ENCODE data around the gene EFCAB13. TPM values are rescaled to one million over a fixed set of nuclear protein-coding genes. Genes with fewer than 3 reads are reported as not detected.

Gene EFCAB13
- total RNA-seq, 3 donors from 2014 or later: 2.7 to 15.3 (median 4.7) TPM

DNA sequence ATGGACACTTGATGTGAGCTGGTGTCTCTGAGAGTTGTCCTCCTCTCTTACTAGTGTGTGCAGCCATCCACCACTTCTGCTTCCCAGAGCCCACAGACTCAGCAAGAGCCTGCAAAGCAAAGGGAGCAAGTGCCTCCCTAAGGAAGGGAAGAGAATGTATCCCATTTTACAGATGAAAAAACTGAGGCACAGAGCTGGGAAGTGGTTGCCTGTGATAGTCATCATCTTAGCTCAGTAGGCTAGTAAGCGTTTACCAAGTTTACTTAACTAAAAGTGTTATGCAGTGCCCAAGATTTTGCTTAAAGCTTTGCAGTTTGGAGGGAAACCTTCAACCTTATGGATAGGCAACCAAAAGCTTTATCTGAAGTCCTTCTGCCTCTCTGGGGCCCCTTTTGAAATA lies 23.0 kb upstream of the EFCAB13 start:
- intact Hi-C loops (cut with DNase I, micrococcal nuclease): no loop called here
- ATAC-seq: no peak
- no peak for DNase-seq
- Histone ChIP-seq H3K36me3 (ENCODE audit: low read depth) (no peaks in the 10 kb centered on the region), H3K4me1 (ENCODE audit: low read depth) (no peaks in the 10 kb centered on the region), H3K4me3 (no peak overlapping the region), H3K9me3 (no peaks in the 10 kb centered on the region)
- TF ChIP-seq, protein P1, sequence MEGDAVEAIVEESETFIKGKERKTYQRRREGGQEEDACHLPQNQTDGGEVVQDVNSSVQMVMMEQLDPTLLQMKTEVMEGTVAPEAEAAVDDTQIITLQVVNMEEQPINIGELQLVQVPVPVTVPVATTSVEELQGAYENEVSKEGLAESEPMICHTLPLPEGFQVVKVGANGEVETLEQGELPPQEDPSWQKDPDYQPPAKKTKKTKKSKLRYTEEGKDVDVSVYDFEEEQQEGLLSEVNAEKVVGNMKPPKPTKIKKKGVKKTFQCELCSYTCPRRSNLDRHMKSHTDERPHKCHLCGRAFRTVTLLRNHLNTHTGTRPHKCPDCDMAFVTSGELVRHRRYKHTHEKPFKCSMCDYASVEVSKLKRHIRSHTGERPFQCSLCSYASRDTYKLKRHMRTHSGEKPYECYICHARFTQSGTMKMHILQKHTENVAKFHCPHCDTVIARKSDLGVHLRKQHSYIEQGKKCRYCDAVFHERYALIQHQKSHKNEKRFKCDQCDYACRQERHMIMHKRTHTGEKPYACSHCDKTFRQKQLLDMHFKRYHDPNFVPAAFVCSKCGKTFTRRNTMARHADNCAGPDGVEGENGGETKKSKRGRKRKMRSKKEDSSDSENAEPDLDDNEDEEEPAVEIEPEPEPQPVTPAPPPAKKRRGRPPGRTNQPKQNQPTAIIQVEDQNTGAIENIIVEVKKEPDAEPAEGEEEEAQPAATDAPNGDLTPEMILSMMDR (IDR thresholded peaks at IDR 0.05): no peak

DNA sequence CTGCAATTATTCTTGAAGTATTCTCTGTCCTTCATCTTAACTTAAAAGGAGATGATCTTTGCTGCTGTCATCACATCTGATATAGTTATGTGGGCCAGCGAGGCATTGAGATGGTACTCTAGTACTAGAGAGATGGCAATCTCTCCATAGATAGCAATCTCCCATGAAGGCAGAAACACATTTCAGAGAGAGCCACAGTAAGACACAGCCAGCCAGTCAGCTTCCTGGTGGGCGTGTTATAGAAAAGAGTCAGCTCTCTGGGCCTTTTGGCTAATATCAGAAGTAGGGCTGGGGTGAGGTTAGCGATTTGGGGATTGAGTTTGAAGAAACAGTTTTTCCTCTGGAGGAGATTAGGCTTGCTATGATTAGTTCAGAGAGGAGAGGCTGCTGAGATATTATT lies 22.6 kb upstream of the EFCAB13 start:
- intact Hi-C loops (cut with DNase I, micrococcal nuclease): no loop called here
- DNase-seq: no peak
- no peaks in the 10 kb centered on the region for H3K4me1 ChIP-seq (ENCODE audit: low read depth)
- no peaks in the 10 kb centered on the region for H3K9me3 ChIP-seq
- H3K36me3 ChIP-seq (ENCODE audit: low read depth): no peaks in the 10 kb centered on the region
- TF ChIP-seq, protein P1 (IDR thresholded peaks at IDR 0.05): no peak
- no peak overlapping the region for H3K4me3 ChIP-seq
- no peak for ATAC-seq

DNA sequence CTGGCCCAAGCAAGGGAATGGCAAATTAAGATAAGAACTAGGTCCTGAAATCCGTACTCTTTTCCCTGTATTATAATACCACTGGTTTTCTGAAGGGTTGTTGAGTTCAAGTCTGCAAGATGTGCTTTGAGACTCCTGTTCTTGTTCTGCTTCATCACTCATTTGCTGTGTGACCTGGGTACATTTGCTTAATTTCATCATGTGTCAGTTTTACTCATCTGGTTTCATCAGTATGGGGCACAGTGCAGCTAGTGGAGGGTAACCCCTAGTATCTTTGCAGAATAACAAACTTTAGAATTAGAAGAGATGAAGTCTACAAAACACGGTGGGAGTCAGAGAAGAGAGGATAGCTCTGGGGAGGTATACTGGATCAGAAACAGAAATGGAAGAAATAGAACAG lies 21.9 kb upstream of the EFCAB13 start:
- intact Hi-C loops (cut with DNase I, micrococcal nuclease): no loop called here
- TF ChIP-seq, protein P1 (IDR thresholded peaks at IDR 0.05): no peak
- no peak overlapping the region for H3K4me3 ChIP-seq
- H3K4me1 ChIP-seq (ENCODE audit: low read depth): no peaks in the 10 kb centered on the region
- no peaks in the 10 kb centered on the region for H3K36me3 ChIP-seq (ENCODE audit: low read depth)
- ATAC-seq (no peak), DNase-seq (no peak)
- H3K9me3 ChIP-seq: no peaks in the 10 kb centered on the region

DNA sequence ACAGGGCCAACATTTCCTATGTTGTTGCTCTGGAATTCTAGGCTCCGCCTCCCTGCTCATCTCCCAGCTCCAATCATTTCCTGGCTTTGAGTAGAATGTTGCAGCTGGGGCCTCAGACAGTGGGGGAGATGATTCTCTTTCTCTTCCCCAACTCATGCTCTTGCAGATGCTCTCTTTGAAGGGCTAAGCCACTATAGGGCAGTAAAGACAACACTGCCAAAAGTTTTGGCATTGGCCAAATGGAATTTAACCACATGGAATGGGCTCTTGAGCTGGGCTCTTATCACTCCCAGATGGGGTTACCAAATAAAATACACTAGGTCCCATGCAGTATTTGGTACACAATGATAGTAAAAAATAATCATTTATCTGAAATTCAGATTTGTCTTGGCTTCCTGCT lies 19.6 kb upstream of the EFCAB13 start:
- Histone ChIP-seq H3K36me3 (ENCODE audit: low read depth) (no peaks in the 10 kb centered on the region), H3K9me3 (no peaks in the 10 kb centered on the region), H3K4me3 (no peak overlapping the region), H3K4me1 (ENCODE audit: low read depth) (no peaks in the 10 kb centered on the region)
- TF ChIP-seq, protein P1 (IDR thresholded peaks at IDR 0.05): no peak
- intact Hi-C loops (cut with DNase I, micrococcal nuclease): no loop called here
- no peak for ATAC-seq
- DNase-seq: no peak

DNA sequence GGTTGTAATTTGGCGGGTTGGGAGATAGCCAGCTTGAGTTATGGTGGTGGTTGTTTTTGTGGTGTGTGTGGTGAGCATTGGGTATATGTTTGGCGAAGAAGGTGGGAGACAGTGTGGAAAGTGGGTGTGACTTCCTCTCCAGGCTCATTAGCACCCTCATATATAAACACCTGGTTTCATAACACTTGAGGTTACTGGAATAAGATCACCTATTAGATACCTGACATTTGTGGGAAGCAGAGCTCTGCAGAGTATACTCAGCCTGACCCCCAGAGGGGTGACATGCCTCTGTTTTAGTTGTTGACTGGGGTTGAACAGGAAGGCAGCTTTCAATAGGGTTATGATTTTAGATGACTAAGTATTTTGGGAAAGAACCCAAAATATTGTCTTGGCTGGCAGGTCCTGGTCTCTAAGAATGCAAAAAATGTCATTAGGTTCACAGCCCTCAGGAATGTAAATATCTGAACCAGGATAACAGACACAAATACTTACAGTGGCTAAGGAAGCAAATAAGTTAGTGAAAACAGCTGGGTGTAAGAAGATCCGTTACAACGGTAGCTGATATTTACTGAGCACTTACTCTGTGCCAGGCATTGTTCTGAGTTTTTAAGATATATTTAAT lies 18.3 kb upstream of the EFCAB13 start:
- Histone ChIP-seq H3K4me1 (ENCODE audit: low read depth) (no peaks in the 10 kb centered on the region), H3K36me3 (ENCODE audit: low read depth) (no peaks in the 10 kb centered on the region), H3K4me3 (no peak overlapping the region), H3K9me3 (no peaks in the 10 kb centered on the region)
- intact Hi-C loops (cut with DNase I, micrococcal nuclease): no loop called here
- DNase-seq: no peak
- no peak for ATAC-seq
- TF ChIP-seq, protein P1 (IDR thresholded peaks at IDR 0.05): no peak
